H9 (cell line): Measurements from ENCODE around the gene ATG13. TPM values are rescaled to one million over a fixed set of nuclear protein-coding genes. Genes with fewer than 3 reads are reported as not detected.

ENCODE experiments used
- DNase-seq: peaks from one replicate; pipeline ENCODE4 v3.0.0-alpha.2; 2017
- H2AFZ ChIP-seq: one replicate; pipeline ENCODE4 v1.6.1; 2013; ENCODE audit warnings: mild to moderate bottlenecking, low read length, control low read depth, moderate library complexity
- H2AK5ac ChIP-seq: 2 replicates; pipeline ENCODE4 v1.6.1; 2013; ENCODE audit warnings: low read length, control low read depth, mixed read lengths; ENCODE audit not compliant: insufficient read length
- H2BK120ac ChIP-seq: one replicate; pipeline ENCODE4 v1.6.1; 2013; ENCODE audit warnings: low read depth, mild to moderate bottlenecking, low read length, control low read depth, inconsistent platforms; ENCODE audit not compliant: poor library complexity, severe bottlenecking
- H2BK12ac ChIP-seq: 2 replicates; pipeline ENCODE4 v1.6.1; 2013; ENCODE audit warnings: low read length, control low read depth, mixed read lengths, low read depth; ENCODE audit not compliant: insufficient read length
- H2BK15ac ChIP-seq: 2 replicates; pipeline ENCODE4 v1.6.1; 2013; ENCODE audit warnings: low read depth, low read length, control low read depth
- H2BK20ac ChIP-seq: one replicate; pipeline ENCODE4 v1.6.1; 2013; ENCODE audit warnings: low read depth, mild to moderate bottlenecking, low read length, control low read depth, inconsistent platforms; ENCODE audit not compliant: poor library complexity, severe bottlenecking
- H2BK5ac ChIP-seq: 2 replicates; pipeline ENCODE4 v1.6.1; 2013; ENCODE audit warnings: low read length, control low read depth, mixed read lengths; ENCODE audit not compliant: insufficient read length
- H3K14ac ChIP-seq: 2 replicates; pipeline ENCODE4 v1.6.1; 2013; ENCODE audit warnings: low read length, control low read depth; ENCODE audit not compliant: insufficient read depth
- H3K18ac ChIP-seq: 2 replicates; pipeline ENCODE4 v1.6.1; 2013; ENCODE audit warnings: low read depth, mild to moderate bottlenecking, mixed read lengths, low read length, control low read depth; ENCODE audit not compliant: insufficient read length
- H3K23ac ChIP-seq: 2 replicates; pipeline ENCODE4 v1.6.1; 2013; ENCODE audit warnings: low read length, control low read depth, mixed read lengths, low read depth; ENCODE audit not compliant: insufficient read length
- H3K23me2 ChIP-seq: 2 replicates; pipeline ENCODE4 v1.6.1; 2013; ENCODE audit warnings: low read depth, mild to moderate bottlenecking, mixed read lengths, low read length, control low read depth; ENCODE audit not compliant: insufficient read length, poor library complexity, severe bottlenecking
- H3K27ac ChIP-seq: 2 replicates; pipeline ENCODE4 v1.5.1; 2013; ENCODE audit warnings: low read length, control low read depth, mixed read lengths, low read depth; ENCODE audit not compliant: insufficient read length
- H3K27me3 ChIP-seq: 2 replicates; pipeline ENCODE4 v1.6.1; 2013; ENCODE audit warnings: low read length, control low read depth, inconsistent platforms; ENCODE audit not compliant: insufficient read depth
- H3K4ac ChIP-seq: 2 replicates; pipeline ENCODE4 v1.6.1; 2013; ENCODE audit warnings: low read depth, mild to moderate bottlenecking, control low read depth, inconsistent platforms, low read length, moderate library complexity
- H3K4me1 ChIP-seq: 2 replicates; pipeline ENCODE4 v1.6.1; 2013; ENCODE audit warnings: low read length, control low read depth, inconsistent platforms; ENCODE audit not compliant: insufficient read depth
- H3K4me2 ChIP-seq: 2 replicates; pipeline ENCODE4 v1.6.1; 2013; ENCODE audit warnings: low read length, control low read depth, mixed read lengths; ENCODE audit not compliant: insufficient read length, insufficient read depth
- H3K56ac ChIP-seq: 2 replicates; pipeline ENCODE4 v1.6.1; 2013; ENCODE audit warnings: low read depth, mild to moderate bottlenecking, mixed read lengths, low read length, control low read depth; ENCODE audit not compliant: insufficient read length
- H3K79me1 ChIP-seq: 2 replicates; pipeline ENCODE4 v1.6.1; 2013; ENCODE audit warnings: low read depth, mild to moderate bottlenecking, moderate library complexity, low read length, control low read depth, inconsistent platforms; ENCODE audit not compliant: insufficient read depth, poor library complexity, severe bottlenecking
- H3K79me2 ChIP-seq: 2 replicates; pipeline ENCODE4 v1.6.1; 2013; ENCODE audit warnings: low read length, control low read depth, inconsistent platforms; ENCODE audit not compliant: insufficient read depth
- H3K9ac ChIP-seq: 2 replicates; pipeline ENCODE4 v1.6.1; 2013; ENCODE audit warnings: low read length, control low read depth, mixed read lengths; ENCODE audit not compliant: insufficient read length; ENCODE audit errors: extremely low read depth
- H3K9me3 ChIP-seq: one replicate; pipeline ENCODE4 v1.6.1; 2013; ENCODE audit warnings: low read depth, low read length, inconsistent platforms; ENCODE audit not compliant: control insufficient read depth
- H3T11ph ChIP-seq: one replicate; pipeline ENCODE4 v1.6.1; 2013; ENCODE audit warnings: mild to moderate bottlenecking, low read length, control low read depth, inconsistent platforms
- H4K20me1 ChIP-seq: one replicate; pipeline ENCODE4 v1.6.1; 2013; ENCODE audit not compliant: control insufficient read depth, insufficient read length, insufficient read depth
- H4K5ac ChIP-seq: 2 replicates; pipeline ENCODE4 v1.6.1; 2013; ENCODE audit warnings: low read depth, mild to moderate bottlenecking, mixed read lengths, low read length, control low read depth; ENCODE audit not compliant: insufficient read length
- H4K8ac ChIP-seq: replicated peaks from 2 replicates; pipeline ENCODE4 v1.6.1; 2013; ENCODE audit warnings: low read length, control low read depth, mixed read lengths, low read depth; ENCODE audit not compliant: insufficient read length
- H4K91ac ChIP-seq: 2 replicates; pipeline ENCODE4 v1.6.1; 2013; ENCODE audit warnings: low read depth, mild to moderate bottlenecking, moderate library complexity, mixed read lengths, low read length, control low read depth; ENCODE audit not compliant: insufficient read length
- H3K27ac Mint-ChIP-seq, 3 experiments: 2 replicates in 2 of 3; 3 replicates in 1 of 3; pipeline ENCODE4 v1.8.0; 2020 to 2021; ENCODE audit warnings: mixed read lengths in 3 of 3, mild to moderate bottlenecking in 1 of 3, moderate library complexity in 1 of 3
- H3K27me3 Mint-ChIP-seq: 2 replicates; pipeline ENCODE4 v1.8.0; 2021; ENCODE audit warnings: low read depth, mild to moderate bottlenecking, moderate library complexity, mixed read lengths
- H3K36me3 Mint-ChIP-seq, 3 experiments: 2 replicates in 2 of 3; 3 replicates in 1 of 3; pipeline ENCODE4 v1.8.0; 2020 to 2021; ENCODE audit warnings: low read depth in 3 of 3, mixed read lengths in 3 of 3; ENCODE audit not compliant: insufficient read depth in 1 of 3
- H3K4me1 Mint-ChIP-seq, 2 experiments: 2 replicates each; pipeline ENCODE4 v1.8.0; 2020; ENCODE audit warnings: mixed read lengths in 2 of 2
- H3K4me3 Mint-ChIP-seq, 2 experiments: 2 replicates in 1 of 2; 3 replicates in 1 of 2; pipeline ENCODE4 v1.8.0; 2020 to 2021; ENCODE audit warnings: mild to moderate bottlenecking in 2 of 2, mixed read lengths in 2 of 2, moderate library complexity in 1 of 2
- H3K9me3 Mint-ChIP-seq, 2 experiments: 2 replicates in 1 of 2; 3 replicates in 1 of 2; pipeline ENCODE4 v1.8.0; 2020; ENCODE audit warnings: mild to moderate bottlenecking in 2 of 2, mixed read lengths in 2 of 2, moderate library complexity in 1 of 2
- CTCF ChIP-seq: fragments of 200-600 bp; sonication (generic); conservative IDR thresholded peaks from 3 replicates; pipeline ENCODE4 v1.8.0; 2021; ENCODE audit warnings: antibody characterized with exemption, mild to moderate bottlenecking
- WGBS: extraction: QIAGEN DNeasy Blood & Tissue Kit; methylation state at CpG from one replicate; pipeline ENCODE4 v1.1.7; 2013; ENCODE audit warnings: missing lambda C conversion rate, low lambda C conversion rate, mixed read lengths; ENCODE audit not compliant: insufficient read length; ENCODE audit errors: extremely low coverage; 5-methylcytosine and 5-hydroxymethylcytosine counted together
- total RNA-seq: library from RNA; stranded (reverse); gene quantifications from 2 replicates; pipeline ENCODE4 v1.2.1, GENCODE V29; 2021

ATG13 gene
- total RNA-seq, 1 experiment from 2014 or later = 79.1 TPM

- H3K27me3 Mint-ChIP-seq = no peaks in the 10 kb centered on the region
- no peak for DNase-seq
- no peaks in the 10 kb centered on the region for H3K9me3 Mint-ChIP-seq
- no peak overlapping the region for H2AFZ ChIP-seq
- H3K9me3 ChIP-seq = no peaks in the 10 kb centered on the region
- no peak overlapping the region for H3K4ac ChIP-seq
- no peak overlapping the region for H2BK15ac ChIP-seq
- no peak overlapping the region for H2BK120ac ChIP-seq
- H3K23ac ChIP-seq = no peak overlapping the region
- H3K36me3 Mint-ChIP-seq = no peaks in the 10 kb centered on the region
- H4K91ac ChIP-seq = no peak overlapping the region
- H3K14ac ChIP-seq = no peak overlapping the region
- H3K4me3 Mint-ChIP-seq = no peak overlapping the region
- no peak overlapping the region for H3K18ac ChIP-seq
- no peak overlapping the region for H4K5ac ChIP-seq
- H3K56ac ChIP-seq = no peak overlapping the region
- no peaks in the 10 kb centered on the region for H4K20me1 ChIP-seq
- no peak overlapping the region for H2BK5ac ChIP-seq
- H3K79me2 ChIP-seq = no peaks in the 10 kb centered on the region
- no peaks in the 10 kb centered on the region for H3K23me2 ChIP-seq
- no peaks in the 10 kb centered on the region for H3K79me1 ChIP-seq
- H2AK5ac ChIP-seq = no peak overlapping the region
- no peak overlapping the region for H2BK20ac ChIP-seq
- WGBS = no CpG with 5 or more reads among the region's 6 CpGs
- no peak overlapping the region for H2BK12ac ChIP-seq
- H3K27ac Mint-ChIP-seq = no peak overlapping the region
- H3K4me1 ChIP-seq = no peaks in the 10 kb centered on the region
- H3K9ac ChIP-seq = no peak overlapping the region
- H3K4me2 ChIP-seq = no peak overlapping the region
- no peaks in the 10 kb centered on the region for H3K4me1 Mint-ChIP-seq
- H3K27me3 ChIP-seq = no peaks in the 10 kb centered on the region
- H4K8ac ChIP-seq = no peak overlapping the region
- no peak overlapping the region for H3K27ac ChIP-seq
- no peak for TF ChIP-seq CTCF
- no peak overlapping the region for H3T11ph ChIP-seq
Observed at GRCh38 chr11:46609386-46609785, 8.0 kb upstream of the ATG13 start.
